Panc1 (cell line): ENCODE results near the gene KIZ. TPM values are rescaled to one million over a fixed set of nuclear protein-coding genes. Genes with fewer than 3 reads are reported as not detected.

ENCODE experiments used
- ATAC-seq: fragments of 200-7000 bp; cut with Tn5 transposase; 2 replicates; pipeline ENCODE4 v1.9.1; 2020; ENCODE audit warnings: mild to moderate bottlenecking, moderate library complexity
- BruUV-seq: library from RNA; stranded (reverse); fragments of 400-500 nt; replicated peaks from 2 replicates; lab custom pipeline; 2021; lab: Mats Ljungman, UMichigan
- CTCF ChIA-PET: fragments of 300-600 bp; sonication (Branson Sonifier 250); formaldehyde crosslinking; loops from one replicate; lab custom pipeline; 2022; ENCODE audit warnings: antibody characterized with exemption; lab: Charles Lee
- POLR2A ChIA-PET: fragments of 300-600 bp; sonication (Branson Sonifier 250); formaldehyde crosslinking; loops from one replicate; lab custom pipeline; 2022; ENCODE audit warnings: antibody characterized with exemption; lab: Charles Lee
- DNase-seq: peaks from one replicate; pipeline ENCODE4 v3.0.0-alpha.2; 2010; ENCODE audit warnings: low read depth, low spot score
- H3K27ac ChIP-seq: 2 replicates; pipeline ENCODE4 v1.5.1; 2011; ENCODE audit warnings: mild to moderate bottlenecking, low read length, inconsistent platforms
- H3K27me3 ChIP-seq: fragments of 200-500 bp; sonication (Bioruptor generic); 2 replicates; pipeline ENCODE4 v1.6.0; 2014; ENCODE audit warnings: low read length, inconsistent platforms; ENCODE audit not compliant: control insufficient read depth, insufficient read depth
- H3K36me3 ChIP-seq: fragments of 200-500 bp; sonication (Bioruptor generic); 2 replicates; pipeline ENCODE4 v1.5.1; 2014; ENCODE audit warnings: inconsistent platforms, mild to moderate bottlenecking, low read length, moderate library complexity; ENCODE audit not compliant: control insufficient read depth, insufficient read depth
- H3K4me1 ChIP-seq: 2 replicates; pipeline ENCODE4 v1.5.1; 2011; ENCODE audit warnings: inconsistent platforms, mild to moderate bottlenecking, low read length, moderate library complexity; ENCODE audit not compliant: control insufficient read depth, insufficient read depth
- H3K4me3 ChIP-seq, 2 experiments: 2 replicates each; pipeline ENCODE4 v1.5.1; 2011 to 2012; ENCODE audit warnings: low read depth in 2 of 2, low read length in 2 of 2, mild to moderate bottlenecking in 2 of 2, inconsistent platforms in 1 of 2, moderate library complexity in 1 of 2
- H3K9me3 ChIP-seq: fragments of 200-500 bp; sonication (Bioruptor generic); 2 replicates; pipeline ENCODE4 v1.5.1; 2014; ENCODE audit warnings: low read depth, mild to moderate bottlenecking, inconsistent platforms, low read length, moderate library complexity; ENCODE audit not compliant: control insufficient read depth, insufficient read depth
- CTCF ChIP-seq: fragments of 450-650 bp; IDR thresholded peaks from 2 replicates; pipeline ENCODE4 v1.5.1; 2017; ENCODE audit warnings: mild to moderate bottlenecking
- POLR2AphosphoS5 ChIP-seq: IDR thresholded peaks from 2 replicates; pipeline ENCODE4 v1.6.1; 2012; ENCODE audit warnings: mild to moderate bottlenecking, low read depth, low read length, moderate library complexity
- SIN3A ChIP-seq: IDR thresholded peaks from 2 replicates; pipeline ENCODE4 v1.6.1; 2012; ENCODE audit warnings: low read depth, mild to moderate bottlenecking, low read length, moderate library complexity, borderline replicate concordance; ENCODE audit not compliant: insufficient read depth
- TCF7L2 ChIP-seq: IDR thresholded peaks from 2 replicates; pipeline ENCODE4 v1.6.1; 2011; ENCODE audit warnings: mild to moderate bottlenecking, low read depth, low read length, inconsistent platforms
- in situ Hi-C: cut with HindIII; loops from 2 replicates; pipeline ENCODE4 v1.10.0; 2016; ENCODE audit warnings: low sequenced_read_pairs, low pct_unique_long_range_greater_than_20kb
- intact Hi-C: fragments of 100-400 bp; cut with micrococcal nuclease; formaldehyde crosslinking; loops from one replicate; pipeline ENCODE4 v1.10.0; 2022; ENCODE audit not compliant: unreplicated experiment
- total RNA-seq: library from RNA; stranded (reverse); gene quantifications from one replicate; pipeline ENCODE4 v1.2.1, GENCODE V29; 2021; ENCODE audit not compliant: unreplicated experiment
- TF ChIP-seq, protein P1 (sequence below), 2 experiments: IDR thresholded peaks; 2 replicates each; pipeline ENCODE4 v1.6.1; 2011 to 2012; ENCODE audit warnings: low read depth in 2 of 2, control low read depth in 1 of 2, low read length in 1 of 2, mild to moderate bottlenecking in 1 of 2, moderate library complexity in 1 of 2; ENCODE audit not compliant: insufficient read depth in 1 of 2

KIZ gene
- total RNA-seq, 1 experiment from 2014 or later, result 6.5 TPM

DNA sequence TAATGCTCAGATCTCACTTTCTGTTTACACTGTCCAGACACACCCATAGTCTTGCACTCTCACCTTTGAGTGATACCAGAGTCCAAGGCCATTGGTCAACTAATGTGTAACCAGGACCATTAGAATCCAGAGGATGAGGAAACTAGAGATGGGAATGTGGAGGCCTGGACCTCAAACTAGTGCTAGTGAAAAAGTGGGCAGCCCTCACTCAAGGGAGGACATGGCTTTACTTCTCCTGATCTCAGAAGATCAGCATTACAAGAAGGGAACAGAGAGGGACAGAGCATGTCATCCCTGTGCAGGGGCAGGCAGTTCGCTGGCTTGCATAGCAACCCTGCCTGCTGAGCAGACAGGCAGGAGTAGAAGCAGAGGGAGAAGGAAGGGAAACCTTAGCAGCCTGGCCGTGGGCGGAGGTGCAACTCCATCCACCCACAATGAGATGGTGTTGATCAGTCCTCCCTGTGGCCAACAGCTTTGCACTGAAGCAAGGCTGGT lies 154.7 kb downstream of the KIZ start:
- Histone ChIP-seq H3K4me3 (no peak overlapping the region), H3K27ac (no peak overlapping the region), H3K4me1 (no peaks in the 10 kb centered on the region), H3K27me3 (no peaks in the 10 kb centered on the region), H3K9me3 (no peaks in the 10 kb centered on the region), H3K36me3 (no peaks in the 10 kb centered on the region)
- ChIA-PET POLR2A (interaction anchor here (0.6 kb wide), 1 partner anchor 25 kb away, joined by 6 read pairs; no protein-coding TSS in a partner anchor), CTCF (no interaction called here)
- ATAC-seq, result no peak
- no TSS peak for BruUV-seq
- intact Hi-C loops, result no loop called here
- no peak for DNase-seq
- in situ Hi-C loops, result no loop called here
- TF ChIP-seq SIN3A (no peak), POLR2AphosphoS5 (no peak), TCF7L2 (no peak), CTCF (no peak)
- TF ChIP-seq, protein P1, sequence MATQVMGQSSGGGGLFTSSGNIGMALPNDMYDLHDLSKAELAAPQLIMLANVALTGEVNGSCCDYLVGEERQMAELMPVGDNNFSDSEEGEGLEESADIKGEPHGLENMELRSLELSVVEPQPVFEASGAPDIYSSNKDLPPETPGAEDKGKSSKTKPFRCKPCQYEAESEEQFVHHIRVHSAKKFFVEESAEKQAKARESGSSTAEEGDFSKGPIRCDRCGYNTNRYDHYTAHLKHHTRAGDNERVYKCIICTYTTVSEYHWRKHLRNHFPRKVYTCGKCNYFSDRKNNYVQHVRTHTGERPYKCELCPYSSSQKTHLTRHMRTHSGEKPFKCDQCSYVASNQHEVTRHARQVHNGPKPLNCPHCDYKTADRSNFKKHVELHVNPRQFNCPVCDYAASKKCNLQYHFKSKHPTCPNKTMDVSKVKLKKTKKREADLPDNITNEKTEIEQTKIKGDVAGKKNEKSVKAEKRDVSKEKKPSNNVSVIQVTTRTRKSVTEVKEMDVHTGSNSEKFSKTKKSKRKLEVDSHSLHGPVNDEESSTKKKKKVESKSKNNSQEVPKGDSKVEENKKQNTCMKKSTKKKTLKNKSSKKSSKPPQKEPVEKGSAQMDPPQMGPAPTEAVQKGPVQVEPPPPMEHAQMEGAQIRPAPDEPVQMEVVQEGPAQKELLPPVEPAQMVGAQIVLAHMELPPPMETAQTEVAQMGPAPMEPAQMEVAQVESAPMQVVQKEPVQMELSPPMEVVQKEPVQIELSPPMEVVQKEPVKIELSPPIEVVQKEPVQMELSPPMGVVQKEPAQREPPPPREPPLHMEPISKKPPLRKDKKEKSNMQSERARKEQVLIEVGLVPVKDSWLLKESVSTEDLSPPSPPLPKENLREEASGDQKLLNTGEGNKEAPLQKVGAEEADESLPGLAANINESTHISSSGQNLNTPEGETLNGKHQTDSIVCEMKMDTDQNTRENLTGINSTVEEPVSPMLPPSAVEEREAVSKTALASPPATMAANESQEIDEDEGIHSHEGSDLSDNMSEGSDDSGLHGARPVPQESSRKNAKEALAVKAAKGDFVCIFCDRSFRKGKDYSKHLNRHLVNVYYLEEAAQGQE (IDR thresholded peaks at IDR 0.05; ENCODE audit: insufficient read depth in 1 of 2, low read depth in 2 of 2, low read length in 1 of 2), result no peak

- no peak overlapping the region for H3K4me3 ChIP-seq
- no peak for TF ChIP-seq CTCF
- TF ChIP-seq, protein P1 (IDR thresholded peaks at IDR 0.05; ENCODE audit: insufficient read depth in 1 of 2, low read depth in 2 of 2, low read length in 1 of 2), result no peak
- TF ChIP-seq SIN3A, result no peak
- no peak for TF ChIP-seq POLR2AphosphoS5
- no peak for TF ChIP-seq TCF7L2
- in situ Hi-C loops, result no loop called here
- H3K36me3 ChIP-seq, result no peaks in the 10 kb centered on the region
- H3K4me1 ChIP-seq, result no peaks in the 10 kb centered on the region
- ChIA-PET POLR2A (no interaction called here), CTCF (no interaction called here)
- no TSS peak for BruUV-seq
- intact Hi-C loops, result no loop called here
- no peak overlapping the region for H3K27ac ChIP-seq
- H3K9me3 ChIP-seq, result no peaks in the 10 kb centered on the region
- ATAC-seq (no peak), DNase-seq (no peak)
- H3K27me3 ChIP-seq, result no peaks in the 10 kb centered on the region
Observed at GRCh38 chr20:21286775-21287174, 160.9 kb downstream of the KIZ start.
